GM12878 (cell line): Measurements from ENCODE around the gene PC. TPM values are rescaled to one million over a fixed set of nuclear protein-coding genes. Genes with fewer than 3 reads are reported as not detected.

Experiments used
- ATAC-seq: fragments of 200-7000 bp; cut with Tn5 transposase; 3 replicates; pipeline ENCODE4 v1.9.1; 2020; ENCODE audit warnings: mild to moderate bottlenecking, moderate library complexity
- BruUV-seq: library from RNA; stranded (reverse); fragments of 400-500 nt; replicated peaks from 2 replicates; lab custom pipeline; 2021; lab: Mats Ljungman, UMichigan
- CTCF ChIA-PET: fragments of 300-600 bp; sonication (Branson Sonifier 250); formaldehyde crosslinking; extraction: SDS; loops from one replicate; lab custom pipeline; 2021; ENCODE audit warnings: inconsistent platforms; lab: Yijun Ruan, JAX
- POLR2A ChIA-PET: fragments of 350-600 bp; formaldehyde crosslinking; extraction: SDS; loops from one replicate; lab custom pipeline; 2021; ENCODE audit warnings: inconsistent platforms; lab: Charles Lee
- RAD21 ChIA-PET: fragments of 300-600 bp; sonication (Branson Sonifier 250); formaldehyde crosslinking; loops from one replicate; lab custom pipeline; 2023; ENCODE audit warnings: antibody characterized with exemption; ENCODE audit not compliant: unreplicated experiment; lab: Charles Lee
- SMC1A ChIA-PET: fragments of 300-600 bp; sonication (Branson Sonifier 250); formaldehyde crosslinking; loops from one replicate; lab custom pipeline; 2023; ENCODE audit not compliant: unreplicated experiment, uncharacterized antibody; lab: Charles Lee
- DNase-seq: peaks from one replicate; pipeline ENCODE4 v3.0.0-alpha.2; 2011; ENCODE audit warnings: low read depth, low spot score
- FAIRE-seq: peaks from 3 replicates; lab custom pipeline; 2011; peaks lifted over from hg19 to GRCh38; lab: Jason Lieb, UNC
- H2AFZ ChIP-seq: 2 replicates; pipeline ENCODE4 v1.6.0; 2011; ENCODE audit warnings: low read depth, low read length, control low read depth; ENCODE audit not compliant: control insufficient read depth
- H3K27ac ChIP-seq: 2 replicates; pipeline ENCODE4 v1.5.1; 2011; ENCODE audit warnings: control low read depth; ENCODE audit not compliant: control insufficient read depth, insufficient read depth
- H3K27me3 ChIP-seq, 2 experiments: replicated peaks in 1 of 2; 2 replicates each; pipeline versions ENCODE4 v1.6.0 to v1.6.1; 2011; ENCODE audit warnings: low read length in 1 of 2; ENCODE audit not compliant: control insufficient read depth in 2 of 2, insufficient read depth in 2 of 2
- H3K36me3 ChIP-seq, 2 experiments: 2 replicates each; pipeline ENCODE4 v1.5.1; 2011; ENCODE audit warnings: low read length in 1 of 2; ENCODE audit not compliant: control insufficient read depth in 2 of 2, insufficient read depth in 2 of 2
- H3K4me1 ChIP-seq: 2 replicates; pipeline ENCODE4 v1.6.1; 2011; ENCODE audit warnings: mild to moderate bottlenecking, low read length, moderate library complexity, mixed read lengths; ENCODE audit not compliant: control insufficient read depth, insufficient read depth
- H3K4me2 ChIP-seq: 2 replicates; pipeline ENCODE4 v1.6.0; 2011; ENCODE audit warnings: control low read depth; ENCODE audit not compliant: control insufficient read depth, insufficient read depth
- H3K4me3 ChIP-seq: fragments of 200-600 bp; sonication (generic); 2 replicates; pipeline ENCODE4 v1.5.1; 2016
- H3K79me2 ChIP-seq: 2 replicates; pipeline ENCODE4 v1.6.0; 2011; ENCODE audit warnings: low read length; ENCODE audit not compliant: control insufficient read depth, insufficient read depth
- H3K9ac ChIP-seq: 2 replicates; pipeline ENCODE4 v1.8.0; 2011; ENCODE audit warnings: low read length, control low read depth, mixed read lengths; ENCODE audit not compliant: control insufficient read depth, insufficient read depth
- H3K9me3 ChIP-seq: replicated peaks from 3 replicates; pipeline ENCODE4 v1.5.1; 2011; ENCODE audit warnings: mild to moderate bottlenecking, low read length; ENCODE audit not compliant: control insufficient read depth, insufficient read depth
- H4K20me1 ChIP-seq: 2 replicates; pipeline ENCODE4 v1.6.0; 2011; ENCODE audit not compliant: control insufficient read depth, insufficient read depth
- EGR1 ChIP-seq, 2 experiments: IDR thresholded peaks; 1 replicate in 1 of 2; 2 replicates in 1 of 2; pipeline ENCODE4 v1.6.1; 2011 to 2012; ENCODE audit warnings: low read depth in 2 of 2, low read length in 2 of 2, borderline replicate concordance in 1 of 2, mild to moderate bottlenecking in 1 of 2, moderate library complexity in 1 of 2
- EZH2 ChIP-seq: IDR thresholded peaks from 2 replicates; pipeline ENCODE4 v1.6.1; 2012; ENCODE audit warnings: low read depth, mild to moderate bottlenecking, control low read depth, inconsistent platforms, low read length, borderline replicate concordance; ENCODE audit not compliant: control insufficient read depth
- NFYB ChIP-seq: IDR thresholded peaks from 2 replicates; pipeline ENCODE4 v1.6.1; 2011; ENCODE audit warnings: low read depth, mild to moderate bottlenecking, low read length, improper control_type of control experiment, moderate library complexity; ENCODE audit not compliant: insufficient read depth
- WRNIP1 ChIP-seq: IDR thresholded peaks from 2 replicates; pipeline ENCODE4 v1.6.1; 2011; ENCODE audit warnings: low read depth, low read length, improper control_type of control experiment, borderline replicate concordance
- ZNF274 ChIP-seq: IDR thresholded peaks from one replicate; pipeline ENCODE4 v1.8.0; 2011; ENCODE audit not compliant: insufficient read length, insufficient read depth
- WGBS: methylation state at CpG from one replicate; pipeline ENCODE4 v1.1.6; 2016; ENCODE audit warnings: low lambda C conversion rate; ENCODE audit not compliant: insufficient replicate concordance, insufficient coverage; ENCODE audit errors: missing lambda C conversion rate; 5-methylcytosine and 5-hydroxymethylcytosine counted together
- in situ Hi-C: fragments of 300-500 bp; cut with MboI; formaldehyde crosslinking; loops from 9 replicates; pipeline ENCODE4 v1.14.3; 2018; ENCODE audit warnings: mixed read lengths
- intact Hi-C: fragments of 100-400 bp; cut with micrococcal nuclease; formaldehyde crosslinking; loops from one replicate; pipeline ENCODE4 v1.14.2; 2022; ENCODE audit not compliant: unreplicated experiment
- polyA plus RNA-seq, 11 experiments: library from polyadenylated mRNA; depleted of rRNA in 4 of 11; unstranded in 6 of 11; stranded (reverse) in 5 of 11; fragments of >200 nt; fragmentation: Nextera tagmentation in 4 of 11; fragmentation: Illumina TruSeq in 1 of 11; extraction: Ambion mirVana in 4 of 11; extraction: Trizol in 1 of 11; gene quantifications; 1 replicate in 1 of 11; 2 replicates in 10 of 11; pipeline versions ENCODE4 v1.2.1 to v1.2.3, GENCODE V29; 2011 to 2016; ENCODE audit warnings: inconsistent platforms in 2 of 11, missing spikeins in 2 of 11, low read depth in 1 of 11
- total RNA-seq, 4 experiments: library from RNA; depleted of rRNA in 3 of 4; stranded (reverse); fragments of >200 nt in 3 of 4; fragmentation: Illumina TruSeq in 1 of 4; extraction: Trizol in 1 of 4; gene quantifications; 2 replicates each; pipeline versions ENCODE4 v1.2.1 to v1.2.3, GENCODE V29; 2013 to 2021
- TF ChIP-seq, protein P1 (sequence below): fragments of 450-650 bp; IDR thresholded peaks from 2 replicates; pipeline ENCODE4 v1.6.1; 2018; ENCODE audit warnings: mild to moderate bottlenecking, low read depth, moderate library complexity; ENCODE audit not compliant: partially characterized antibody
- TF ChIP-seq, protein P2 (sequence below): fragments of 450-650 bp; IDR thresholded peaks from 2 replicates; pipeline ENCODE4 v1.6.1; 2017; ENCODE audit warnings: antibody characterized with exemption, mild to moderate bottlenecking, moderate library complexity
- TF ChIP-seq, protein P3 (sequence below): IDR thresholded peaks from 2 replicates; pipeline ENCODE4 v1.6.1; 2012; ENCODE audit warnings: mild to moderate bottlenecking, low read depth, low read length

PC gene
- total and polyA plus RNA-seq, 10 of the 15 experiments (the other 5 are each of a cell fraction or from before 2014, with no cell fraction given): 0.22 to 10.3 (median 4.5) TPM

DNA sequence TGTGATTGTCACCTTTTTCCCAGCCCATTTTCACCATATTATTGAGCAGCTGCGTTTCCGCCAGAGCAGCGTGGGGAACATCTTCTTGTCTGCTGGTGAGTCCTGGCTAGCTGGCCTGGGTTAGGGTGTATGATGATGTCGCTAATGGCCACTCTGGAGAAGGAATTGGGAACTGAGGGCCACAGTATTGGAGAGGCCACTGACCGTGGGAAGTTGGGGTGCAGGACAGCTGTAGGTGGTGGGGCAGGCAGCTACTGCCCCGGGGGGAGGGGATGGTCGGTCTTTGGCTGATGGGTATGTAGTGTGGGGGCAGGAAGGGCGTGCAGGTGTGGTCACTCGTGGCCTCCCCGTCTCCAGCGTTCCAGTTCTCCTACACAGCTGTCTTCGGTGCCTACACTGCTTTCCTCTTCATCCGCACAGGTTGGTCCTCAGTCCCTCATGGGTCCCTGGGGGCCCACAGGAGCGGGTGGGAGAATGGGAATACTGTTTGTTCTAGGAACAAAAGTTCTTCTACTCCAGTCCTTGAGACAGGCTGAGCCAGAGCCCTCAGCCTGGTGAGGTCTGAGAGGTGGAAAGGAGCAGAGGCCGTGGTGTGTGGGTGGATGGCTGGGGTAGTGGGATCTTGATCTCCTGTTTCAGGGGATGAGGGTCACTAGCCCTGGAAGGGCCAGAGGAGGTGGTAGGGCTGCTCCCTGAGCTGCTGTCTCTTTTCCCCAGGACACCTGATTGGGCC is 112.9 kb downstream of the PC start:
- ChIA-PET RAD21 (interaction anchor here (1.2 to 2.9 kb wide), 2 partner anchors 11 to 12 kb away, joined by 3 to 10 read pairs; no protein-coding TSS in a partner anchor), SMC1A (interaction anchor here (3.7 kb wide), 1 partner anchor 10 kb away, joined by 14 read pairs; no protein-coding TSS in a partner anchor), CTCF (interaction anchor here (0.6 to 1.0 kb wide), 2 partner anchors 9 to 218 kb away, joined by 3 read pairs; no protein-coding TSS in a partner anchor), POLR2A (interaction anchor here (0.8 to 5.5 kb wide), 4 partner anchors 10 to 379 kb away, joined by 3 to 49 read pairs (median 4); partner anchors contain the start of genes PELI3 and RBM4B)
- no peak for ATAC-seq
- Histone ChIP-seq H3K4me1 (peaks cover 16% of the 10 kb centered on the region), H3K79me2 (peaks cover 37% of the 10 kb centered on the region), H2AFZ (no peak overlapping the region), H3K4me3 (no peak overlapping the region), H3K9ac (no peak overlapping the region), H3K36me3 (peaks cover 2 to 4% of the 10 kb centered on the region in 2 experiments; a peak in 2 of 4 replicates), H3K27ac (no peak overlapping the region), H3K9me3 (no peaks in the 10 kb centered on the region), H4K20me1 (no peaks in the 10 kb centered on the region), H3K27me3 (no peaks in the 10 kb centered on the region), H3K4me2 (no peak overlapping the region)
- TF ChIP-seq WRNIP1: no peak
- no peak for TF ChIP-seq ZNF274
- TF ChIP-seq, protein P1, sequence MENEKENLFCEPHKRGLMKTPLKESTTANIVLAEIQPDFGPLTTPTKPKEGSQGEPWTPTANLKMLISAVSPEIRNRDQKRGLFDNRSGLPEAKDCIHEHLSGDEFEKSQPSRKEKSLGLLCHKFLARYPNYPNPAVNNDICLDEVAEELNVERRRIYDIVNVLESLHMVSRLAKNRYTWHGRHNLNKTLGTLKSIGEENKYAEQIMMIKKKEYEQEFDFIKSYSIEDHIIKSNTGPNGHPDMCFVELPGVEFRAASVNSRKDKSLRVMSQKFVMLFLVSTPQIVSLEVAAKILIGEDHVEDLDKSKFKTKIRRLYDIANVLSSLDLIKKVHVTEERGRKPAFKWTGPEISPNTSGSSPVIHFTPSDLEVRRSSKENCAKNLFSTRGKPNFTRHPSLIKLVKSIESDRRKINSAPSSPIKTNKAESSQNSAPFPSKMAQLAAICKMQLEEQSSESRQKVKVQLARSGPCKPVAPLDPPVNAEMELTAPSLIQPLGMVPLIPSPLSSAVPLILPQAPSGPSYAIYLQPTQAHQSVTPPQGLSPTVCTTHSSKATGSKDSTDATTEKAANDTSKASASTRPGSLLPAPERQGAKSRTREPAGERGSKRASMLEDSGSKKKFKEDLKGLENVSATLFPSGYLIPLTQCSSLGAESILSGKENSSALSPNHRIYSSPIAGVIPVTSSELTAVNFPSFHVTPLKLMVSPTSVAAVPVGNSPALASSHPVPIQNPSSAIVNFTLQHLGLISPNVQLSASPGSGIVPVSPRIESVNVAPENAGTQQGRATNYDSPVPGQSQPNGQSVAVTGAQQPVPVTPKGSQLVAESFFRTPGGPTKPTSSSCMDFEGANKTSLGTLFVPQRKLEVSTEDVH: no peak
- TF ChIP-seq EZH2: no peak
- TF ChIP-seq, protein P2, sequence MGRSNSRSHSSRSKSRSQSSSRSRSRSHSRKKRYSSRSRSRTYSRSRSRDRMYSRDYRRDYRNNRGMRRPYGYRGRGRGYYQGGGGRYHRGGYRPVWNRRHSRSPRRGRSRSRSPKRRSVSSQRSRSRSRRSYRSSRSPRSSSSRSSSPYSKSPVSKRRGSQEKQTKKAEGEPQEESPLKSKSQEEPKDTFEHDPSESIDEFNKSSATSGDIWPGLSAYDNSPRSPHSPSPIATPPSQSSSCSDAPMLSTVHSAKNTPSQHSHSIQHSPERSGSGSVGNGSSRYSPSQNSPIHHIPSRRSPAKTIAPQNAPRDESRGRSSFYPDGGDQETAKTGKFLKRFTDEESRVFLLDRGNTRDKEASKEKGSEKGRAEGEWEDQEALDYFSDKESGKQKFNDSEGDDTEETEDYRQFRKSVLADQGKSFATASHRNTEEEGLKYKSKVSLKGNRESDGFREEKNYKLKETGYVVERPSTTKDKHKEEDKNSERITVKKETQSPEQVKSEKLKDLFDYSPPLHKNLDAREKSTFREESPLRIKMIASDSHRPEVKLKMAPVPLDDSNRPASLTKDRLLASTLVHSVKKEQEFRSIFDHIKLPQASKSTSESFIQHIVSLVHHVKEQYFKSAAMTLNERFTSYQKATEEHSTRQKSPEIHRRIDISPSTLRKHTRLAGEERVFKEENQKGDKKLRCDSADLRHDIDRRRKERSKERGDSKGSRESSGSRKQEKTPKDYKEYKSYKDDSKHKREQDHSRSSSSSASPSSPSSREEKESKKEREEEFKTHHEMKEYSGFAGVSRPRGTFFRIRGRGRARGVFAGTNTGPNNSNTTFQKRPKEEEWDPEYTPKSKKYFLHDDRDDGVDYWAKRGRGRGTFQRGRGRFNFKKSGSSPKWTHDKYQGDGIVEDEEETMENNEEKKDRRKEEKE: no peak
- TF ChIP-seq EGR1 (IDR thresholded peaks at IDR 0.05; ENCODE audit: borderline replicate concordance in 1 of 2, low read depth in 2 of 2, low read length in 2 of 2): no peak
- TF ChIP-seq NFYB: no peak
- TF ChIP-seq, protein P3, sequence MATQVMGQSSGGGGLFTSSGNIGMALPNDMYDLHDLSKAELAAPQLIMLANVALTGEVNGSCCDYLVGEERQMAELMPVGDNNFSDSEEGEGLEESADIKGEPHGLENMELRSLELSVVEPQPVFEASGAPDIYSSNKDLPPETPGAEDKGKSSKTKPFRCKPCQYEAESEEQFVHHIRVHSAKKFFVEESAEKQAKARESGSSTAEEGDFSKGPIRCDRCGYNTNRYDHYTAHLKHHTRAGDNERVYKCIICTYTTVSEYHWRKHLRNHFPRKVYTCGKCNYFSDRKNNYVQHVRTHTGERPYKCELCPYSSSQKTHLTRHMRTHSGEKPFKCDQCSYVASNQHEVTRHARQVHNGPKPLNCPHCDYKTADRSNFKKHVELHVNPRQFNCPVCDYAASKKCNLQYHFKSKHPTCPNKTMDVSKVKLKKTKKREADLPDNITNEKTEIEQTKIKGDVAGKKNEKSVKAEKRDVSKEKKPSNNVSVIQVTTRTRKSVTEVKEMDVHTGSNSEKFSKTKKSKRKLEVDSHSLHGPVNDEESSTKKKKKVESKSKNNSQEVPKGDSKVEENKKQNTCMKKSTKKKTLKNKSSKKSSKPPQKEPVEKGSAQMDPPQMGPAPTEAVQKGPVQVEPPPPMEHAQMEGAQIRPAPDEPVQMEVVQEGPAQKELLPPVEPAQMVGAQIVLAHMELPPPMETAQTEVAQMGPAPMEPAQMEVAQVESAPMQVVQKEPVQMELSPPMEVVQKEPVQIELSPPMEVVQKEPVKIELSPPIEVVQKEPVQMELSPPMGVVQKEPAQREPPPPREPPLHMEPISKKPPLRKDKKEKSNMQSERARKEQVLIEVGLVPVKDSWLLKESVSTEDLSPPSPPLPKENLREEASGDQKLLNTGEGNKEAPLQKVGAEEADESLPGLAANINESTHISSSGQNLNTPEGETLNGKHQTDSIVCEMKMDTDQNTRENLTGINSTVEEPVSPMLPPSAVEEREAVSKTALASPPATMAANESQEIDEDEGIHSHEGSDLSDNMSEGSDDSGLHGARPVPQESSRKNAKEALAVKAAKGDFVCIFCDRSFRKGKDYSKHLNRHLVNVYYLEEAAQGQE: no peak
- no TSS peak for BruUV-seq
- no peak for FAIRE-seq
- WGBS: over 99% methylated on average over 15 of the region's 15 CpGs
- in situ Hi-C loops: no loop called here
- intact Hi-C loops: no loop called here
- no peak for DNase-seq
